ENCODE results near the gene UBAP2. TPM values are rescaled to one million over a fixed set of nuclear protein-coding genes. Genes with fewer than 3 reads are reported as not detected.

UBAP2 gene
- total and polyA plus RNA-seq, 2 donors (not counting 3 experiments of a cell fraction or from before 2014, with no cell fraction given) = 43.2 to 55.8 TPM

GRCh38 chr9:34072868-34073590 lies 24.3 kb upstream of the UBAP2 start:
- H3K9me3 ChIP-seq (replicated peaks; ENCODE audit: control insufficient read depth, insufficient read depth, low read length) = no peaks in the 10 kb centered on the region
- dilution Hi-C loops (cut with MboI; ENCODE audit: extremely low pct_ligation_motif_present, low sequenced_read_pairs) (no loop called here), intact Hi-C loops (cut with micrococcal nuclease) (loop anchor here (5.0 kb wide), 1 partner anchor 241 kb away; no protein-coding TSS in a partner anchor)
- BruUV-seq (replicated peaks) = no TSS peak
- no peak overlapping the region for H3K4me2 ChIP-seq (ENCODE audit: insufficient read depth, low read length)
- H3K27ac ChIP-seq (ENCODE audit: insufficient read depth, low read depth, low read length) = no peak overlapping the region
- no peaks in the 10 kb centered on the region for H3K36me3 ChIP-seq (ENCODE audit: control insufficient read depth in 2 of 2, extremely low read depth in 1 of 2, insufficient read depth in 2 of 2, low read length in 2 of 2)
- no peaks in the 10 kb centered on the region for H3K79me2 ChIP-seq (ENCODE audit: control insufficient read depth, insufficient read depth, low read length)
- peak overlapping the region; percentile 45 for H2AFZ ChIP-seq (ENCODE audit: low read depth, low read length)
- TF ChIP-seq FOS (IDR thresholded peaks at IDR 0.05; ENCODE audit: borderline replicate concordance, insufficient read depth, low read length) (no peak), POLR2AphosphoS5 (IDR thresholded peaks at IDR 0.05; ENCODE audit: insufficient read depth, low read depth, low read length) (no peak)
- H3K27me3 ChIP-seq (ENCODE audit: control insufficient read depth in 2 of 2, insufficient read depth in 2 of 2, low read length in 2 of 2) = no peaks in the 10 kb centered on the region
- CTCF ChIA-PET = interaction anchor here (0.6 to 4.7 kb wide), 25 partner anchors 12 to 338 kb away, joined by 3 to 74 read pairs (median 5); partner anchors contain the start of gene UBAP2
- POLR2A ChIA-PET = interaction anchor here (0.6 to 1.5 kb wide), 2 partner anchors 10 to 24 kb away, joined by 3 to 5 read pairs; no protein-coding TSS in a partner anchor
- DNase-seq (ENCODE audit: low read depth, low spot score) (no peak), FAIRE-seq (peak; percentile 21)
- no peaks in the 10 kb centered on the region for H3K9me1 ChIP-seq (replicated peaks; ENCODE audit: control insufficient read depth, extremely low read depth, insufficient read depth, low read length)
- H4K20me1 ChIP-seq (replicated peaks; ENCODE audit: control insufficient read depth, extremely low read depth, insufficient read depth, low read length) = no peaks in the 10 kb centered on the region
- no peak overlapping the region for H3K4me3 ChIP-seq (replicated peaks in 1 of 3; ENCODE audit: insufficient read depth in 1 of 3, low read depth in 1 of 3, low read length in 3 of 3)
- H3K9ac ChIP-seq (replicated peaks; ENCODE audit: extremely low read depth, insufficient read depth, low read length) = no peak overlapping the region
- no peaks in the 10 kb centered on the region for H3K4me1 ChIP-seq (ENCODE audit: control insufficient read depth, extremely low read depth, insufficient read depth, low read length)

- no peak overlapping the region for H3K27ac ChIP-seq (ENCODE audit: insufficient read depth, low read depth, low read length)
- H3K4me3 ChIP-seq (replicated peaks in 1 of 3; ENCODE audit: insufficient read depth in 1 of 3, low read depth in 1 of 3, low read length in 3 of 3) = no peak overlapping the region
- H3K4me1 ChIP-seq (ENCODE audit: control insufficient read depth, extremely low read depth, insufficient read depth, low read length) = no peaks in the 10 kb centered on the region
- TF ChIP-seq FOS (IDR thresholded peaks at IDR 0.05; ENCODE audit: borderline replicate concordance, insufficient read depth, low read length) (no peak), EZH2 (IDR thresholded peaks at IDR 0.05; ENCODE audit: borderline replicate concordance, low read depth, low read length, severe bottlenecking) (no peak), GATA2 (IDR thresholded peaks at IDR 0.05; ENCODE audit: insufficient read depth, insufficient read length, low read depth, low read length) (no peak), JUN (IDR thresholded peaks at IDR 0.05; ENCODE audit: borderline replicate concordance, insufficient read depth, insufficient read length, low read depth) (no peak), MAX (IDR thresholded peaks at IDR 0.05; ENCODE audit: insufficient read depth, insufficient read length) (no peak), POLR2A (IDR thresholded peaks at IDR 0.05; ENCODE audit: low read depth, low read length) (no peak), MYC (IDR thresholded peaks at IDR 0.05; ENCODE audit: low read depth, low read length) (no peak), POLR2AphosphoS5 (IDR thresholded peaks at IDR 0.05; ENCODE audit: insufficient read depth, low read depth, low read length) (no peak)
- TF ChIP-seq, protein P1, sequence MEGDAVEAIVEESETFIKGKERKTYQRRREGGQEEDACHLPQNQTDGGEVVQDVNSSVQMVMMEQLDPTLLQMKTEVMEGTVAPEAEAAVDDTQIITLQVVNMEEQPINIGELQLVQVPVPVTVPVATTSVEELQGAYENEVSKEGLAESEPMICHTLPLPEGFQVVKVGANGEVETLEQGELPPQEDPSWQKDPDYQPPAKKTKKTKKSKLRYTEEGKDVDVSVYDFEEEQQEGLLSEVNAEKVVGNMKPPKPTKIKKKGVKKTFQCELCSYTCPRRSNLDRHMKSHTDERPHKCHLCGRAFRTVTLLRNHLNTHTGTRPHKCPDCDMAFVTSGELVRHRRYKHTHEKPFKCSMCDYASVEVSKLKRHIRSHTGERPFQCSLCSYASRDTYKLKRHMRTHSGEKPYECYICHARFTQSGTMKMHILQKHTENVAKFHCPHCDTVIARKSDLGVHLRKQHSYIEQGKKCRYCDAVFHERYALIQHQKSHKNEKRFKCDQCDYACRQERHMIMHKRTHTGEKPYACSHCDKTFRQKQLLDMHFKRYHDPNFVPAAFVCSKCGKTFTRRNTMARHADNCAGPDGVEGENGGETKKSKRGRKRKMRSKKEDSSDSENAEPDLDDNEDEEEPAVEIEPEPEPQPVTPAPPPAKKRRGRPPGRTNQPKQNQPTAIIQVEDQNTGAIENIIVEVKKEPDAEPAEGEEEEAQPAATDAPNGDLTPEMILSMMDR (IDR thresholded peaks at IDR 0.05; ENCODE audit: extremely low read depth in 1 of 2, insufficient read depth in 1 of 2, low read depth in 1 of 2, low read length in 2 of 2) = no peak
- no peak overlapping the region for H3K9ac ChIP-seq (replicated peaks; ENCODE audit: extremely low read depth, insufficient read depth, low read length)
- CTCF ChIA-PET = interaction anchor here (0.5 to 4.7 kb wide), 9 partner anchors 19 to 334 kb away, joined by 3 to 74 read pairs (median 17); partner anchors contain the start of gene UBAP2
- H3K79me2 ChIP-seq (ENCODE audit: control insufficient read depth, insufficient read depth, low read length) = no peaks in the 10 kb centered on the region
- FAIRE-seq = no peak
- intact Hi-C loops (cut with micrococcal nuclease) (loop anchor here (5.0 kb wide), 1 partner anchor 240 kb away; no protein-coding TSS in a partner anchor), dilution Hi-C loops (cut with MboI; ENCODE audit: extremely low pct_ligation_motif_present, low sequenced_read_pairs) (no loop called here)
- H3K36me3 ChIP-seq (ENCODE audit: control insufficient read depth in 2 of 2, extremely low read depth in 1 of 2, insufficient read depth in 2 of 2, low read length in 2 of 2) = no peaks in the 10 kb centered on the region
- H4K20me1 ChIP-seq (replicated peaks; ENCODE audit: control insufficient read depth, extremely low read depth, insufficient read depth, low read length) = no peaks in the 10 kb centered on the region
- peak overlapping the region; percentile 45 for H2AFZ ChIP-seq (ENCODE audit: low read depth, low read length)
- POLR2A ChIA-PET = interaction anchor here (1.5 kb wide), 1 partner anchor 9 kb away, joined by 5 read pairs; no protein-coding TSS in a partner anchor
- H3K9me1 ChIP-seq (replicated peaks; ENCODE audit: control insufficient read depth, extremely low read depth, insufficient read depth, low read length) = no peaks in the 10 kb centered on the region
- no peak for DNase-seq (ENCODE audit: low read depth, low spot score)
- no TSS peak for BruUV-seq (replicated peaks)
- H3K4me2 ChIP-seq (ENCODE audit: insufficient read depth, low read length) = no peak overlapping the region
- H3K27me3 ChIP-seq (ENCODE audit: control insufficient read depth in 2 of 2, insufficient read depth in 2 of 2, low read length in 2 of 2) = no peaks in the 10 kb centered on the region
- H3K9me3 ChIP-seq (replicated peaks; ENCODE audit: control insufficient read depth, insufficient read depth, low read length) = no peaks in the 10 kb centered on the region
These were observed 23.7 kb upstream of the UBAP2 start for GRCh38 chr9:34072410-34072809.

All from endothelial cell of umbilical vein (primary cell).